ENCODE data around the gene TLE2.

- no peak for TF ChIP-seq EP300 (IDR thresholded peaks at IDR 0.05; ENCODE audit: borderline replicate concordance)
- TF ChIP-seq TCF12 (IDR thresholded peaks at IDR 0.05; ENCODE audit: low read depth) = no peak
- no peak for TF ChIP-seq RAD21 (IDR thresholded peaks at IDR 0.05; ENCODE audit: low read depth)
- TF ChIP-seq REST (IDR thresholded peaks at IDR 0.05; ENCODE audit: low read depth) = no peak
- no peak for TF ChIP-seq EGR1 (IDR thresholded peaks at IDR 0.05)
- TF ChIP-seq MAX (IDR thresholded peaks at IDR 0.05) = no peak
- TF ChIP-seq TAF1 (IDR thresholded peaks at IDR 0.05; ENCODE audit: low read depth) = no peak
- no peak for TF ChIP-seq FOXM1 (IDR thresholded peaks at IDR 0.05; ENCODE audit: borderline replicate concordance, low read depth)
- no peak for TF ChIP-seq CEBPB (IDR thresholded peaks at IDR 0.05)
- TF ChIP-seq TEAD4 (IDR thresholded peaks at IDR 0.05) = no peak
Measured at GRCh38 chr19:3056417-3057088, 27.5 kb upstream of the TLE2 start.

All from Ishikawa (cell line).